Astrocyte (in vitro differentiated cells and primary cell): ENCODE measurements around the gene SERPINB5. TPM values are rescaled to one million over a fixed set of nuclear protein-coding genes. Genes with fewer than 3 reads are reported as not detected.

Experiments used
- DNase-seq: peaks from one replicate; pipeline ENCODE4 v3.0.0-alpha.2; 2010; ENCODE audit warnings: low read depth
- FAIRE-seq: peaks from 2 replicates; lab custom pipeline; 2011; peaks lifted over from hg19 to GRCh38; lab: Jason Lieb, UNC
- H2AFZ ChIP-seq: 2 replicates; pipeline ENCODE4 v1.6.0; 2012; ENCODE audit warnings: low read depth, low read length, inconsistent platforms
- H3K27ac ChIP-seq: 2 replicates; pipeline ENCODE4 v1.5.1; 2011; ENCODE audit warnings: low read depth, low read length, inconsistent platforms
- H3K27me3 ChIP-seq: 2 replicates; pipeline ENCODE4 v1.6.0; 2011; ENCODE audit warnings: low read length, inconsistent platforms; ENCODE audit not compliant: insufficient read depth
- H3K36me3 ChIP-seq: 2 replicates; pipeline ENCODE4 v1.5.1; 2011; ENCODE audit warnings: low read length, inconsistent platforms; ENCODE audit not compliant: insufficient read depth
- H3K4me1 ChIP-seq: 2 replicates; pipeline ENCODE4 v1.5.1; 2011; ENCODE audit warnings: low read length, inconsistent platforms; ENCODE audit not compliant: insufficient read depth
- H3K4me2 ChIP-seq: 2 replicates; pipeline ENCODE4 v1.6.0; 2012; ENCODE audit warnings: low read length, inconsistent platforms
- H3K4me3 ChIP-seq: 2 replicates; pipeline ENCODE4 v1.5.1; 2011; ENCODE audit warnings: low read depth, mild to moderate bottlenecking, low read length, inconsistent platforms; ENCODE audit not compliant: insufficient read depth
- H3K79me2 ChIP-seq: 2 replicates; pipeline ENCODE4 v1.6.0; 2012; ENCODE audit warnings: mild to moderate bottlenecking, low read length, inconsistent platforms; ENCODE audit not compliant: insufficient read depth
- H3K9ac ChIP-seq: 2 replicates; pipeline ENCODE4 v1.6.0; 2012; ENCODE audit warnings: mild to moderate bottlenecking, low read length, inconsistent platforms
- H3K9me3 ChIP-seq: 2 replicates; pipeline ENCODE4 v1.5.1; 2012; ENCODE audit warnings: low read depth, mild to moderate bottlenecking, low read length, inconsistent platforms; ENCODE audit not compliant: insufficient read depth
- H4K20me1 ChIP-seq: 2 replicates; pipeline ENCODE4 v1.6.0; 2012; ENCODE audit warnings: low read length, inconsistent platforms; ENCODE audit not compliant: insufficient read depth
- H3K27ac Mint-ChIP-seq: one replicate; pipeline ENCODE4 v1.8.0; 2021; ENCODE audit warnings: mild to moderate bottlenecking, mixed read lengths; ENCODE audit not compliant: unreplicated experiment
- H3K27me3 Mint-ChIP-seq: one replicate; pipeline ENCODE4 v1.8.0; 2021; ENCODE audit warnings: low read depth, mixed read lengths; ENCODE audit not compliant: unreplicated experiment
- H3K36me3 Mint-ChIP-seq: one replicate; pipeline ENCODE4 v1.8.0; 2021; ENCODE audit warnings: low read depth, mixed read lengths; ENCODE audit not compliant: unreplicated experiment
- H3K4me1 Mint-ChIP-seq: one replicate; pipeline ENCODE4 v1.8.0; 2021; ENCODE audit warnings: low read depth, mixed read lengths; ENCODE audit not compliant: unreplicated experiment
- H3K4me3 Mint-ChIP-seq: one replicate; pipeline ENCODE4 v1.8.0; 2021; ENCODE audit warnings: mild to moderate bottlenecking, moderate library complexity, mixed read lengths; ENCODE audit not compliant: unreplicated experiment
- H3K9me3 Mint-ChIP-seq: one replicate; pipeline ENCODE4 v1.8.0; 2021; ENCODE audit warnings: mild to moderate bottlenecking, mixed read lengths; ENCODE audit not compliant: unreplicated experiment
- CTCF ChIP-seq: IDR thresholded peaks from 2 replicates; pipeline ENCODE4 v1.5.1; 2011; ENCODE audit warnings: low read depth, mild to moderate bottlenecking, inconsistent platforms, low read length, moderate library complexity; ENCODE audit not compliant: insufficient read depth
- EZH2 ChIP-seq: IDR thresholded peaks from 2 replicates; pipeline ENCODE4 v1.6.1; 2012; ENCODE audit warnings: mild to moderate bottlenecking, low read length, inconsistent platforms; ENCODE audit not compliant: insufficient read depth
- total RNA-seq: library from RNA; stranded (reverse); gene quantifications from 2 replicates; pipeline ENCODE4 v1.2.1, GENCODE V29; 2021

SERPINB5 gene
- total RNA-seq, 1 donor from 2014 or later = not detected

GRCh38 chr18:63542069-63542468 is 65.3 kb downstream of the SERPINB5 start, which contains the start of gene SERPINB12:
Gene SERPINB12 (plus strand): TSS chr18:63542369. CDS start chr18:63556160, 13,791 bp downstream.
- Mint-ChIP-seq H3K4me1 (peaks cover 6% of the 10 kb centered on the region), H3K27me3 (no peaks in the 10 kb centered on the region), H3K36me3 (no peaks in the 10 kb centered on the region), H3K27ac (no peak within 1 kb of the TSS), H3K4me3 (no peak within 1 kb of the TSS), H3K9me3 (no peaks in the 10 kb centered on the region)
- H3K4me3 ChIP-seq = no peak within 1 kb of the TSS
- no peaks in the 10 kb centered on the region for H3K79me2 ChIP-seq
- no peaks in the 10 kb centered on the region for H3K9me3 ChIP-seq
- no peak within 1 kb of the TSS for H3K9ac ChIP-seq
- no peaks in the 10 kb centered on the region for H4K20me1 ChIP-seq
- H3K27ac ChIP-seq = no peak within 1 kb of the TSS
- FAIRE-seq (no peak), DNase-seq (no peak)
- no peaks in the 10 kb centered on the region for H3K27me3 ChIP-seq
- no peak within 1 kb of the TSS for H2AFZ ChIP-seq
- TF ChIP-seq EZH2 (no peak), CTCF (no peak)
- H3K36me3 ChIP-seq = no peaks in the 10 kb centered on the region
- H3K4me1 ChIP-seq = no peaks in the 10 kb centered on the region
- no peak within 1 kb of the TSS for H3K4me2 ChIP-seq

- Mint-ChIP-seq H3K27ac (no peak overlapping the region), H3K36me3 (no peaks in the 10 kb centered on the region), H3K4me1 (peaks cover 6% of the 10 kb centered on the region), H3K4me3 (no peak overlapping the region), H3K27me3 (no peaks in the 10 kb centered on the region), H3K9me3 (no peaks in the 10 kb centered on the region)
- Histone ChIP-seq H3K36me3 (no peaks in the 10 kb centered on the region), H3K4me1 (no peaks in the 10 kb centered on the region), H3K9me3 (no peaks in the 10 kb centered on the region), H3K4me2 (no peak overlapping the region), H3K27ac (no peak overlapping the region), H2AFZ (no peak overlapping the region), H3K4me3 (no peak overlapping the region), H3K27me3 (no peaks in the 10 kb centered on the region), H3K9ac (no peak overlapping the region), H4K20me1 (no peaks in the 10 kb centered on the region), H3K79me2 (no peaks in the 10 kb centered on the region)
- DNase-seq = no peak
- FAIRE-seq = no peak
- no peak for TF ChIP-seq CTCF
- TF ChIP-seq EZH2 = no peak
Measured at GRCh38 chr18:63544017-63544416, 67.3 kb downstream of the SERPINB5 start.

- no peaks in the 10 kb centered on the region for H3K36me3 Mint-ChIP-seq
- H3K4me3 ChIP-seq = no peak overlapping the region
- TF ChIP-seq CTCF (no peak), EZH2 (no peak)
- H3K36me3 ChIP-seq = no peaks in the 10 kb centered on the region
- H3K79me2 ChIP-seq = no peaks in the 10 kb centered on the region
- H3K4me1 Mint-ChIP-seq = peaks cover under 1% of the 10 kb centered on the region
- no peak overlapping the region for H2AFZ ChIP-seq
- H3K4me1 ChIP-seq = no peaks in the 10 kb centered on the region
- no peaks in the 10 kb centered on the region for H3K27me3 Mint-ChIP-seq
- no peak overlapping the region for H3K9ac ChIP-seq
- H3K9me3 Mint-ChIP-seq = no peaks in the 10 kb centered on the region
- no peak for FAIRE-seq
- no peaks in the 10 kb centered on the region for H3K27me3 ChIP-seq
- no peaks in the 10 kb centered on the region for H3K9me3 ChIP-seq
- no peak overlapping the region for H3K4me2 ChIP-seq
- DNase-seq = no peak
- H3K27ac Mint-ChIP-seq = no peak overlapping the region
- H3K27ac ChIP-seq = no peak overlapping the region
- no peak overlapping the region for H3K4me3 Mint-ChIP-seq
- no peaks in the 10 kb centered on the region for H4K20me1 ChIP-seq
Measured at GRCh38 chr18:63545000-63545399, 68.2 kb downstream of the SERPINB5 start.
